Anterior cingulate cortex (tissue), 58 donors: Measurements from ENCODE around the gene AXDND1.
A peak's percentile ranks its signal among the peaks of the same experiment; 100 is the strongest.
"Not testable (repeated sequence)": the region's sequence is repeated elsewhere in the genome, so short reads cannot be mapped to it uniquely, and the experiment has no call there.

Experiments used
- DNase-seq, 58 donors: peaks; one replicate each; lab custom pipeline; 2025; lab: John Stamatoyannopoulos, UW

The AXDND1 gene

GRCh38 chr1:179361631-179362030, 4.1 kb upstream of the AXDND1 start:
- DNase-seq = not testable (repeated sequence)

- peak in 3 of 58 donors; percentile 1 to 4 (median 2) for DNase-seq
Observed at GRCh38 chr1:179366093-179366800, 476 bp downstream of the AXDND1 start.

GRCh38 chr1:179369751-179370341, 4.1 kb downstream of the AXDND1 start:
- peak in 9 of 58 donors; percentile 0 to 58 (median 1) for DNase-seq

- DNase-seq = no peak
Observed at GRCh38 chr1:179372160-179372559, 6.4 kb downstream of the AXDND1 start.

GRCh38 chr1:179376223-179376622, 10.5 kb downstream of the AXDND1 start:
- DNase-seq = no peak

- DNase-seq = no peak
Observed at GRCh38 chr1:179380299-179380698, 14.5 kb downstream of the AXDND1 start.

- DNase-seq = no peak
Observed at GRCh38 chr1:179384027-179384426, 18.3 kb downstream of the AXDND1 start.

- no peak for DNase-seq
Observed at GRCh38 chr1:179385510-179385909, 19.7 kb downstream of the AXDND1 start.

GRCh38 chr1:179393721-179394120, 27.9 kb downstream of the AXDND1 start:
- DNase-seq = no peak

- DNase-seq = not testable (repeated sequence)
Observed at GRCh38 chr1:179399399-179399798, 33.6 kb downstream of the AXDND1 start.

GRCh38 chr1:179417760-179418159, 52.0 kb downstream of the AXDND1 start:
- not testable (repeated sequence) for DNase-seq

GRCh38 chr1:179418706-179419105, 52.9 kb downstream of the AXDND1 start:
- not testable (repeated sequence) for DNase-seq

- no peak for DNase-seq
Observed at GRCh38 chr1:179424610-179425009, 58.8 kb downstream of the AXDND1 start.

- DNase-seq = no peak
Observed at GRCh38 chr1:179425186-179425585, 59.4 kb downstream of the AXDND1 start.

GRCh38 chr1:179437171-179437570, 71.4 kb downstream of the AXDND1 start:
- no peak for DNase-seq

- not testable (repeated sequence) for DNase-seq
Observed at GRCh38 chr1:179439646-179440045, 73.9 kb downstream of the AXDND1 start.

GRCh38 chr1:179440301-179440700, 74.5 kb downstream of the AXDND1 start:
- DNase-seq = not testable (repeated sequence)

- DNase-seq = no peak
Observed at GRCh38 chr1:179440971-179441370, 75.2 kb downstream of the AXDND1 start.

GRCh38 chr1:179441501-179441900, 75.7 kb downstream of the AXDND1 start:
- DNase-seq = no peak

- DNase-seq = not testable (repeated sequence)
Observed at GRCh38 chr1:179442846-179443245, 77.1 kb downstream of the AXDND1 start.

GRCh38 chr1:179445593-179445992, 79.8 kb downstream of the AXDND1 start:
- DNase-seq = no peak

- DNase-seq = no peak
Observed at GRCh38 chr1:179447489-179447888, 81.7 kb downstream of the AXDND1 start.
